GM19193 (cell line): ENCODE measurements around the gene CDH15.

Experiments
- POLR2A ChIP-seq: IDR thresholded peaks from 4 replicates; pipeline ENCODE4 v1.6.1; 2011; ENCODE audit not compliant: insufficient read depth, insufficient read length; ENCODE audit errors: extremely low read depth

CDH15 gene

GRCh38 chr16:89159066-89159849 lies 12.3 kb upstream of the CDH15 start:
- no peak for TF ChIP-seq POLR2A

GRCh38 chr16:89159850-89160354 lies 11.6 kb upstream of the CDH15 start:
- no peak for TF ChIP-seq POLR2A

GRCh38 chr16:89160977-89161701 lies 10.4 kb upstream of the CDH15 start:
- no peak for TF ChIP-seq POLR2A

GRCh38 chr16:89161763-89162713 lies 9.5 kb upstream of the CDH15 start:
- no peak for TF ChIP-seq POLR2A

- no peak for TF ChIP-seq POLR2A
These were observed 8.3 kb upstream of the CDH15 start for GRCh38 chr16:89163297-89163696.

- no peak for TF ChIP-seq POLR2A
These were observed 7.1 kb upstream of the CDH15 start for GRCh38 chr16:89164436-89164835.

GRCh38 chr16:89164847-89165680 lies 6.5 kb upstream of the CDH15 start:
- TF ChIP-seq POLR2A, result no peak

- no peak for TF ChIP-seq POLR2A
These were observed 4.7 kb upstream of the CDH15 start for GRCh38 chr16:89166696-89167424.

- no peak for TF ChIP-seq POLR2A
These were observed 4.1 kb upstream of the CDH15 start for GRCh38 chr16:89167425-89167941.

- TF ChIP-seq POLR2A, result no peak
These were observed 3.0 kb upstream of the CDH15 start for GRCh38 chr16:89168381-89169189.

- no peak for TF ChIP-seq POLR2A
These were observed 1.8 kb upstream of the CDH15 start for GRCh38 chr16:89169778-89170177.
